Left forelimb (tissue), 1 donor: ENCODE data around the gene WDR93.

Source experiments
- DNase-seq: peaks from one replicate; pipeline ENCODE4 v3.0.0-alpha.2; 2018; ENCODE audit warnings: low spot score

The WDR93 gene

DNA sequence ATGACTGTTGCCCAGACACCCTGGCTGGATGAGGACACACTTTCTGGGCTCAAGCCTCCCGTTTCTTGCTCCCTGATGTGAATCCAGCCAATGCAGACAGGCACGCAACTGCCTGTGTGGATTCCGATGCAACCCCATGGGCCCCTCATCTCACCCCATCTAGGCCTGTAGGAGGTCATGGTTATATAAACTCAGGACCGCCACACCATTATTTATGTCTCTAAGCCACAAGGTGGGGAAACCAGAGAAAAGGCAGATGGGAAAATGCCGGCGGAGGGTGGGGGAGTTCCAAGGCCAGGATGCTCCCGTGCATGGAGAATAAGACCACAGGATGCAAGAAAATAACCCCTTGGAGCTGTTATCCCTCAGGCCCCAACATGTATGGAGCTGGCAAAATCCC, 58.4 kb downstream of the WDR93 start:
- no peak for DNase-seq

GRCh38 chr15:89749526-89749925, 58.9 kb downstream of the WDR93 start:
- DNase-seq: no peak

DNA sequence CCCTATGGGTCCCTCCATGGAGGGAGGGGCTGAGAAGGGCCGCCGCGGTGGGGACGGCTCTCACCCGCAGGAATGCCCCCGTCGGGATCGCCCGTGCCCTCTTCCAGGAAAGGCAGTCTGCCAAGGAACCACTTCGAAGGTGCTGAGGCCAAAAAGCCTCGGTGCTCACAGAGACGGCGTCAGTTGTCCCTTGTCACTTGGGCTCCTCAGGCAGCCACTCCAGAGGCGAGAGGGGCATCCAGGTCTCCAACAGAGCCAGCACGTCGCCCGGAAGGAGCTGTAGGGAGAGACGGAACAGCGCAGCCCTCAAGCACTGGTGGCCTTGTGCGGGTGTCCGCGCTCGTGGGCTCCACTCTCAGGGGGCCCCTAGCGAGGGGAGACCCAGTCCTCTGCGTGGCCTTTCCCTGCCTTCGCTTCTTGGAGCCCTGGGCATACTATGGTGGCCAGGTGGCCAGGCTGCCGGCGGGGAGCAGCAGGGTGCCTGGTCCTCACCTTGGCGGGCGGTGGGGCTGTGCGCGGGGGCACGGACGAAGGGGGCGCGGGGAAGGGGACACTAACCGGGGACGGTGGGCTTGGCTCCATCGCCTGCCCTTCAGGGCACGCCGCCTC, 59.4 kb downstream of the WDR93 start:
- DNase-seq: no peak

GRCh38 chr15:89750560-89751542, 60.2 kb downstream of the WDR93 start, which contains the start of gene MESP1:
TSS of gene MESP1 (minus strand) at chr15:89751249. CDS start at chr15:89751231, 18 bp downstream.
- peak; percentile 93 for DNase-seq

DNA sequence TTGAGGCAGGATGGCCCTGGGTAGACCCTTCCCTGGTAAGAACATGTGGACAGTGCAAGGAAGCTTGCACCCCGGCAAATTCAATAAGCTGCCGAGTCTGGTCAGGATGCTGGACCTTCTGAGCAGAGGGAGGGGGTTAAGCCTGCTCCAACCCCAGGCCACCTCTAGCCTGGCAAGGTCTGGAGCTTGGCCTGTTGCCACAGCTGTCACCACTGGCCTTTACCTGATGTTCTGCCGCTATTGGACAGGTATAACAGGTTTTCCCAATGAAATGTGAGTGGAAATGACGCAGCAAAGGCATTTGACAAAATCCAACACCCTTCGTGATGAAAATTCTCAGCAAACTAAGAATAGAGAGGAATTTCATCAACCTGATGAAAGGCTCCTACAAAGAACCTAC, 61.1 kb downstream of the WDR93 start:
- peak; percentile 18 for DNase-seq

- DNase-seq: no peak
Measured at GRCh38 chr15:89753855-89754254, 63.2 kb downstream of the WDR93 start.

- no peak for DNase-seq
Measured at GRCh38 chr15:89754361-89755154, 63.9 kb downstream of the WDR93 start.

DNA sequence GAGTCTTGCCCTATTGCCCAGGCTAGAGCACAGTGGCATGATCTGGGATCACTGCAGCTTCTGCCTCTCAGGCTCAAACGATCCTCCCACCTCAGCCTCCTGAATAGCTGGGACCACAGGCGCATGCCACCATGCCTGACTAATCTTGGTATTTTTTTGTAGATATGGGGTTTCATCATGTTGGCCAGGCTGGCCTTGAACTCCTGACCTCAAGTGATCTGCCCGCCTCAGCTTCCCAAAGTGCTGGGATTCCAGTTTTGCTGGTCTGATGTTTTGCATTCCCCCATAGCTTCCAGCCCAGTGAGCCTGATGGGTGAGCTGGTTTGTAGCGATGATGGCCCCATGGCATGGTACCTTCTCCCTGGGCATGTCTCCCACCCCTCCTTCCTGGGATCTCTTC, 65.1 kb downstream of the WDR93 start:
- DNase-seq: no peak

DNA sequence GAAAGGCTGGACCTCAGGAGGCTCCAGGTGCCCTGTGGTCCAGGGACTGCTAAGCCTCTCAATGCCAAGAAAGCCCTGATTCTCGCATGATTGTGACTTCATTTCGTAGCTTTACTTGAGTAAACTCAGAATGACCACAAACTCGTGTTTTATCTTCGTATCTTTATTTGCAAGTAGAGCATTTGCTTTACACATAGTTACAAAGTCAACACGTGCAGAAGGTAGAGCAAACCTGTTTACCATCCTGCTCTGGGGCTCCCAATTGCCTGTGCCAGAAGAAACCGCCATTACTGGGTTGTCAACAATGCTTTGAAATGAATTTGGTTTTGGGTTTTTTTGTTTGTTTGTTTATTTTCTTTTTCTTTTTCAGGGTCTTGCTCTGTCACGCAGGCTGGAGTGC, 66.3 kb downstream of the WDR93 start:
- no peak for DNase-seq

DNA sequence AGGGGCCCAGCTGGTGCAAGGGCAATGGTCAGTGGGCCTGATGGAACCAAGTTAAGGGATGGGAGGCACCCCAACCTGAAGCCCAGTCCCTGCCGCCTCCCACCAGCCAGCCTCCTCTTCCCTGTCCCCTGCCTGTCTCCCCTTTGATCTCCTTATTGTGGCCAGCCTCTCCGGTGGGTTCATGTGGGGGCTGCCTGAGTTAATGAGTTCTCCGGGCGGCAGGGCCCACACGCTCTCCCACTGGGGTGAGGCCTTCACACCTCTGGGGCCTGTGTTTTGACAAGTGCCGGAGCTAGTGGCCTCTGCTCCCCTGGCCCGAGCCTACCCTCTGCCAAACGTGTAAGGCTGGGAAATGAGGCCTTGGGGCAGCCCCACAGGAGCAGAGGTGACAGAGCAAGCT, 67.7 kb downstream of the WDR93 start:
- no peak for DNase-seq

GRCh38 chr15:89758981-89759380, 68.4 kb downstream of the WDR93 start:
- DNase-seq: no peak

DNA sequence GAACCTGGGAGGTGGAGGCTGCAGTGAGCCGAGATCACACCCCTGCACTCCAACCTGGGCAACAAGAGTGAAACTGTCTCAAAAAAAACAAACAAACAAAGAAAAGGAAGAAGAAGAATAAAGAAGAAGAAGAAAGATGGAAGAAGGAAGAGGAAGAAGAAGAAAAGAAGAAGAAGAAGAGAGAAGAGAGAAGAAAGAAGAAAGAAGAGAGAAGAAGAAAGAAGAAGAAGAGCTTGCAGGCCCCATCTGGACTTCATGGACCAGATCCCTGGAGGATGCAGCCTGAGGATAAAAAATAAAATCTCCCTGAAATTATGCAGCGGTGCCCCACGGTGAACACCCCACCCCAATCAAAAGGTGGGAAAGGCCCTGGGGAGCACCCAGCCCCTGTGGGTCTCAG, 69.2 kb downstream of the WDR93 start:
- DNase-seq: no peak

DNA sequence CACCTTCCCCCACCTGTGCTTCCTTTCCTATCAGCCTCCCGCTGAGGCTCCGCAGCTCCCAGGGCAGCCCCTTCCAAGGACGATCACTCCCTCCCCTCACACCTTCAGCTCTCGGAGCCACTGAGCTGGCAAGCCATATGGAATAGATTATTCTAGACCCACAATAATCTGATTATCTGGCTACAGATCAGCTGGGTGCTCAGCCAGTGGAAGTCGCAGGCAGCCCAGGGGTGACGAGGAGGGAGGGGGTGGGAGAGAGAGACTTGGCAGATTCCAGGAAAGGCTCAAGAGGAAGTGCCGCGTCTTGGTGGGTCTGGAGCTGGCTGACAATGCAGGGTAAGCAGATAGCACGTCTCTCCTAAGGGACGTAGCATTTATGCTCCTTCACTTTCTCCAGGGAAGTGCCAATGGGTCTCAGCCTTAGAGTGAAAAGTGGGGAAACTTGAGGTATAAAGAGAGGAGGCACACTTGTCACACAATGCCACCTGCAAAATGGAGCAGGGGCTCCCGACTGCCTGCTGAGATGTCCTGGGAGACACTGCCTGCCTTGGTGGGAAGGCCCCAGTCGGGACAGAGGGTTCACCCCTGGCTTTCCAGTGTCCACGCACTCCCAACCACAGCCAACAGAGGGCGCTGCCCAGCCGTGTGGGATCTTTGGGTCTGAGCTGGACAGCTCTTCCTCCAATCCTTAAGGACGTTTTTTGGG, 69.8 kb downstream of the WDR93 start:
- no peak for DNase-seq

DNA sequence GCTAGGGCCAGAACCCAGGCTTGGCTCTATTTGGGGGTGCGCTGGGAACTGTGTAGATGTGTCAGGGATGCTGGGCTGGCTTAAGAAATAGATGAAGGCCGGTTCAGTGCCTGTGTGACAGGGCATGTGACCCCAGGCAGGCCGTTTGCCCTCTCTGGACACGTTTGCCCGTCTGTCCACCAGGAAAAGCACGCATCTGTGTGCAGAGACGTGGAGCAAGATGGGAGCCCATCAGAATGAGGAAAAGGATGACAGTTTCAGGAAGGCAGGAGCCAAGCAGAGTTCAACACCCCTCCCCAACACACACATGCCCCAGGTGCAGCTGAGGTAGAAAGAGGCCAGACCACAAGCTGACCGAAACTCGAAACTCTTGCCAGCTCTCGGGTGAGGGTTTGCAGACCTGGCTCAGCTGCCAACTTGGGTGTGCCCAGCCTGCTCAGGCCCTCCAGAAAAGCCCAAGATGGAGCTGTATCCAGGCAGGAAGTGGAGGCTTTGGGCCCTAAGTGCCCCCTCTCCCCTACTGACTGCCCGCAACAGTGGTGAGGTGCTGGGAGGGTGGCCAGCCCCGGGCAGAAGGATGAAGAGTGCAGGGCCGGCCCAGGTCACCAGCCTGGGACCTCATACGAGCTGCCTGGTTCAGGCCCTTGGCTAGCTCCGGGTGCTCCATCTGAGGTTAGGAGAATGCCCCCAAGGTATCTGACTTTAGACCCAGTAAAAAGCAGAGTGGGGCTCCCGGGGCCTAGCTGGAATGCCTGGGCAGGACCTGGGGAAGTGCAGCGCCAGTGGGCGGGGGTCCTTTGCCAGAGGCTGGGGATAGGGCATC, 70.6 kb downstream of the WDR93 start:
- no peak for DNase-seq

- DNase-seq: no peak
Measured at GRCh38 chr15:89761929-89762328, 71.3 kb downstream of the WDR93 start.

DNA sequence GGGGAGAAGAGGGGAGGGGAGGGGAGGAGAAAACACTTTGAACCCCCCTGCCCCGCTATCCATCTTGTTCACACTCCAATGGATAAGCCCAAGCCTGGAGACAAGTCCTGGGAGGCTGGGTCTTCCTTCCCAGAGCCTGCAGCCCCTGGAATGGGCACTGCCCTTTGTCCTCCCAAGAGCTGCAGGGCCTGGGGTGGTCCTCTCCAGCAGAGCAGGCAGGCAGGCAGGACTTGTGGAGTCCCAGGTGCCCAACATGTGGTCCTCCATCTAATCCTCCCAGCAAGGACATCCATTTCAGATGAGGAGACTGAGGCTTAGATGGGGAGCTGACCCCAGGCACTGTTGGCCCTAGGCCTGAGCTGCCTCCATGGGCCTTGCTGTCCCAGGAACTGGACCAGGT, 75.1 kb downstream of the WDR93 start:
- no peak for DNase-seq

DNA sequence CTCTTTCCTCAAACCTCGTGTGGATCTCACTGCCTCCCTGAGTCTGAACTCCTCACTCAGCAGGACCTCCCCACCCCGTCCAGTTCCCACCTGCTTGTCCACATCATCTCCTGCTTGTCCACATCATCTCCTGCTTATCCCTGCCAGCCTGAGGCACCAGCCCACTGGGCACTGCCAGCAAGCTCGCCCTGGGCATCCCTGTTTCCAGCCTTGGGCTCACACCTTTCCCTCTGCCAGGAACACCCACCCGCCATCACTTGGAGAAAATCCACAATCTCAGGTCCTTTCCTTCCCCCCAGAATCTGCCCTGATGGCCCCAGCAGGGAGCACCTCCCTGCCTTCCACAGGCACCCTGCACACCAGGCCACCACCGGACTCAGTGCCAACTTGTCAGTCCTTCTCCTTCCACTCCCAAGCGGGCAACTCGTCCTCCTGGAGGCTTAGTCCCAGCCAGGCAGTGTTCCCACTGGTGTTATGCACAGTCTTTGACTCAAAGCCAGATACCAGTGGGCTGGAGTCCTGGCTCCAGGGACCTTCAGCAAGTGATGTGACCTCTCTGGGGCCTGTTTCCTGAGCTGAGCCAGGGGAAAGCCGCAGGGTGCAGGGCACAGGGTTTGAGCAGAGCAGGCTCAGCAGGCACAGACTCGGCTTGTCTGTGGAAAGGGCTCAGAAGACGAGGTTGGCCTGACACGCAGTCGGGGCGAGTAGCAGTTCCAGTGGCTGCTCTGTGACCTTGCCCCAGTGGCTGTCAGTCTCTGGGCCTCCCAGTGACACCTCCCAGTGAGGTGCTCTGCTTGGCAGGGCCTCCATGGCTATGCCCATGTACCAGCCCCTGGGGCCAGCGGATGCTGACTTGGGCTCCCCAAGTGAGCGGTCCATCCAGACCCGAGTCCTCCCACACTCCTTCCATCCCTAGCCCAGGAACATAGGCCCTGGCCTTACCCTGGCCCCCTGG, 76.0 kb downstream of the WDR93 start:
- no peak for DNase-seq

DNA sequence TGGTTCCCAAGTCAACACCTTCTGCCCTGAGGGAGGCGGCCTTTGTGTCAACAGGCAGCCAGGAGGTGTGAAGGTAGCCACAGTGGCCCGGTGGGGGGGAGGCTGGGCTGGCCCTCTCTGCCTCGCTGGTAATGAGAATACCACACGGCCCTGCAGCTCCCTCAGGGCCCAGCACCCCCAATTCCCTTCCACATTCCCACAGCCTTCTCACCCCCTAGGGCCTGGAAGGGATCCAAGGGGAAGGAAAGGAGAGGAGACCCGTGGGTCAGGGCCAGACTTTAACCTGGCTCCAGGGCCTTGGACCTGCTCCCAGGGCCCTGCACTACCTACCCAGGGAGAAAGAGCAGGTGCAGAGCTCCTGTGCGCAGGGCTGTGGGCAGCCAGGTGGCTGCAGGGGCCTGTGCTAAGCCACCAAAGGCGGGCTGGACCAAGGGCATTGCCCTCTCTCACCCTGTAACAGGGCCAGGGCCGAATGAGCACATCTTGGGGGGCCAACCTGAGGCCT, 76.9 kb downstream of the WDR93 start:
- DNase-seq: no peak

DNA sequence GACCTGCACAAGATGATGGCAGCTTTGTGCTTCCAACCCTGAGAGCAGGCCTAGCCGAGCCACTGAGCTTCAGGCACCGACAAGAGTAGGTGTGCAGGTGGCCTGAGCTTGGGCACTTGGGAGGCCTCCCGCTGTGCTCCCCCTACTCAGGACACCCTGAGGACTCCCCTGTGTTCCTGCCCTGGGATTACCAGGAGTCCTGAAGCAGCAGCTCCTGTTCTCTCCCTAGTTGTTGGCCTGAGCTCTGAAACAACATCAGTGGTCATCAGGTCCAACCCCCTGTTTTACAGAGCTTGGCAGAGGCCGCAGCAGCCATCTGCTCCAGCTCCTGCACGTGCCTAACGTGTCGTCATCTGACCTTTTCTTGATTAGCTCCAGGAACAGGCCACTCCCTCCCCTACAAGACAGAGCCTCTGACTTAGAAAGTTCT, 77.5 kb downstream of the WDR93 start:
- DNase-seq: no peak

GRCh38 chr15:89769366-89769765, 78.8 kb downstream of the WDR93 start:
- no peak for DNase-seq
